Activated CD4-positive, alpha-beta T cell treated with anti-CD3 and anti-CD28 coated beads, Interleukin-2, Interleukin-6, amounts not matched to agents 100 ng/mL and 50 ng/mL, durations not matched to agents 16 hours and 8 hours (primary cell): ENCODE measurements around the gene PLCG1.

Source experiments
- DNase-seq: peaks from one replicate; pipeline ENCODE4 v3.0.0-alpha.2; 2020

The PLCG1 gene

GRCh38 chr20:41219824-41220223 lies 82.5 kb downstream of the PLCG1 start:
- no peak for DNase-seq

GRCh38 chr20:41221614-41222218 lies 84.4 kb downstream of the PLCG1 start:
- DNase-seq, result no peak

- DNase-seq, result no peak
Observed at GRCh38 chr20:41222296-41222695, 85.0 kb downstream of the PLCG1 start.

GRCh38 chr20:41222703-41223102 lies 85.4 kb downstream of the PLCG1 start:
- DNase-seq, result no peak

- DNase-seq, result no peak
Observed at GRCh38 chr20:41223112-41223511, 85.8 kb downstream of the PLCG1 start.

- DNase-seq, result no peak
Observed at GRCh38 chr20:41224281-41224680, 86.9 kb downstream of the PLCG1 start.

- DNase-seq, result no peak
Observed at GRCh38 chr20:41225091-41225490, 87.7 kb downstream of the PLCG1 start.

- DNase-seq, result no peak
Observed at GRCh38 chr20:41226426-41226825, 89.1 kb downstream of the PLCG1 start.
